H1 (cell line): ENCODE results near the gene TDP2. TPM values are rescaled to one million over a fixed set of nuclear protein-coding genes. Genes with fewer than 3 reads are reported as not detected.

ENCODE experiments used
- CTCF ChIA-PET: fragments of 300-600 bp; sonication (Branson Sonifier 250); formaldehyde crosslinking; loops from one replicate; lab custom pipeline; 2021; ENCODE audit not compliant: partially characterized antibody; lab: Charles Lee
- POLR2A ChIA-PET: fragments of 300-600 bp; sonication (Branson Sonifier 250); formaldehyde crosslinking; loops from one replicate; lab custom pipeline; 2021; ENCODE audit warnings: inconsistent platforms; ENCODE audit not compliant: partially characterized antibody; lab: Charles Lee
- DNase-seq, 2 experiments: peaks; one replicate each; pipeline versions ENCODE4 v3.0.0 to v3.0.0-alpha.2; 2010 to 2022; ENCODE audit warnings: low spot score in 2 of 2, low read depth in 1 of 2, mixed read lengths in 1 of 2
- FAIRE-seq: peaks from 2 replicates; lab custom pipeline; 2011; peaks lifted over from hg19 to GRCh38; lab: Jason Lieb, UNC
- H2AFZ ChIP-seq: 2 replicates; pipeline ENCODE4 v1.8.1; 2012; ENCODE audit warnings: low read length, inconsistent platforms
- H2AK5ac ChIP-seq: 2 replicates; pipeline ENCODE4 v1.6.1; 2013; ENCODE audit warnings: low read depth, low read length
- H2BK120ac ChIP-seq: replicated peaks from 2 replicates; pipeline ENCODE3; 2013; ENCODE audit warnings: low read depth, low read length, inconsistent platforms
- H2BK12ac ChIP-seq: 2 replicates; pipeline ENCODE4 v1.6.1; 2013; ENCODE audit warnings: low read depth, low read length
- H2BK15ac ChIP-seq: 2 replicates; pipeline ENCODE4 v1.6.1; 2013; ENCODE audit warnings: low read length
- H2BK20ac ChIP-seq: 2 replicates; pipeline ENCODE4 v1.6.1; 2013; ENCODE audit warnings: low read length
- H2BK5ac ChIP-seq: 2 replicates; pipeline ENCODE4 v1.6.1; 2013; ENCODE audit warnings: low read depth, low read length
- H3K14ac ChIP-seq: 2 replicates; pipeline ENCODE4 v1.6.1; 2013; ENCODE audit warnings: inconsistent platforms; ENCODE audit not compliant: insufficient read length
- H3K18ac ChIP-seq: 2 replicates; pipeline ENCODE4 v1.6.1; 2013; ENCODE audit warnings: low read length; ENCODE audit errors: extremely low read depth
- H3K23ac ChIP-seq: 2 replicates; pipeline ENCODE4 v1.6.1; 2013; ENCODE audit warnings: inconsistent platforms; ENCODE audit not compliant: insufficient read length
- H3K23me2 ChIP-seq: 2 replicates; pipeline ENCODE4 v1.6.1; 2013; ENCODE audit warnings: low read depth, low read length
- H3K27ac ChIP-seq: 2 replicates; pipeline ENCODE4 v1.6.1; 2011; ENCODE audit warnings: low read depth, low read length, inconsistent platforms
- H3K27me3 ChIP-seq, 4 experiments: replicated peaks in 1 of 4; 1 replicate in 1 of 4; 2 replicates in 3 of 4; pipeline versions ENCODE4 v1.6.1 to v1.8.1; 2011 to 2013; ENCODE audit warnings: low read length in 3 of 4, mild to moderate bottlenecking in 3 of 4, inconsistent platforms in 2 of 4, mixed read lengths in 2 of 4, moderate library complexity in 1 of 4; ENCODE audit not compliant: control insufficient read depth in 3 of 4, insufficient read depth in 3 of 4; ENCODE audit errors: extremely low read depth in 1 of 4
- H3K36me3 ChIP-seq, 4 experiments: 2 replicates each; pipeline versions ENCODE4 v1.6.1 to v1.8.1; 2011 to 2013; ENCODE audit warnings: mild to moderate bottlenecking in 4 of 4, low read length in 3 of 4, moderate library complexity in 2 of 4, control low read depth in 1 of 4, inconsistent platforms in 1 of 4; ENCODE audit not compliant: insufficient read depth in 4 of 4, control insufficient read depth in 2 of 4
- H3K4ac ChIP-seq: replicated peaks from 2 replicates; pipeline ENCODE3; 2013; ENCODE audit warnings: low read length, low read depth, mixed read lengths, inconsistent platforms; ENCODE audit not compliant: insufficient read length
- H3K4me1 ChIP-seq, 4 experiments: replicated peaks in 1 of 4; 1 replicate in 1 of 4; 2 replicates in 3 of 4; pipeline versions ENCODE4 v1.6.1 to v1.8.1; 2011 to 2013; ENCODE audit warnings: low read length in 3 of 4, inconsistent platforms in 2 of 4, mixed read lengths in 1 of 4; ENCODE audit not compliant: insufficient read depth in 4 of 4, control insufficient read depth in 3 of 4
- H3K4me2 ChIP-seq, 2 experiments: 2 replicates each; pipeline versions ENCODE4 v1.6.1 to v1.8.1; 2011 to 2013; ENCODE audit warnings: low read depth in 2 of 2, low read length in 2 of 2, control low read depth in 1 of 2, inconsistent platforms in 1 of 2, mild to moderate bottlenecking in 1 of 2; ENCODE audit not compliant: insufficient read depth in 1 of 2
- H3K4me3 ChIP-seq, 4 experiments: fragments of 200-600, 300-600 bp in 1 of 4; sonication (generic), shearing (Covaris generic), sonication (Bioruptor Twin) in 1 of 4; 2 replicates each; pipeline versions ENCODE4 v1.5.1 to v1.8.1; 2011 to 2016; ENCODE audit warnings: low read length in 4 of 4, low read depth in 3 of 4, control low read depth in 2 of 4, inconsistent platforms in 2 of 4, mild to moderate bottlenecking in 2 of 4, mixed read lengths in 1 of 4, moderate library complexity in 1 of 4; ENCODE audit not compliant: insufficient read depth in 2 of 4; ENCODE audit errors: extremely low read depth in 1 of 4
- H3K56ac ChIP-seq: replicated peaks from 2 replicates; pipeline ENCODE3; 2013; ENCODE audit warnings: low read depth, mild to moderate bottlenecking, mixed read lengths, low read length, inconsistent platforms; ENCODE audit not compliant: insufficient read length
- H3K79me1 ChIP-seq: 2 replicates; pipeline ENCODE4 v1.6.1; 2013; ENCODE audit warnings: low read depth, low read length, control low read depth
- H3K79me2 ChIP-seq, 2 experiments: 2 replicates each; pipeline versions ENCODE4 v1.6.1 to v1.8.1; 2012 to 2013; ENCODE audit warnings: low read length in 2 of 2, mild to moderate bottlenecking in 2 of 2, inconsistent platforms in 1 of 2; ENCODE audit not compliant: insufficient read depth in 2 of 2, control insufficient read depth in 1 of 2
- H3K9ac ChIP-seq, 4 experiments: replicated peaks in 1 of 4; 1 replicate in 1 of 4; 2 replicates in 3 of 4; pipeline versions ENCODE4 v1.6.1 to v1.8.1; 2011 to 2013; ENCODE audit warnings: low read depth in 3 of 4, low read length in 3 of 4, control low read depth in 2 of 4, mild to moderate bottlenecking in 2 of 4, moderate library complexity in 2 of 4, inconsistent platforms in 1 of 4; ENCODE audit errors: extremely low read depth in 1 of 4
- H3K9me3 ChIP-seq, 2 experiments: 2 replicates each; pipeline versions ENCODE4 v1.6.1 to v1.8.1; 2012 to 2013; ENCODE audit warnings: mild to moderate bottlenecking in 2 of 2, moderate library complexity in 2 of 2, control low read depth in 1 of 2, inconsistent platforms in 1 of 2, low read depth in 1 of 2, low read length in 1 of 2, mixed read lengths in 1 of 2; ENCODE audit not compliant: insufficient read depth in 2 of 2
- H4K20me1 ChIP-seq, 2 experiments: replicated peaks in 1 of 2; 2 replicates each; pipeline versions ENCODE3 to v1.8.1; 2011 to 2013; ENCODE audit warnings: inconsistent platforms in 2 of 2, low read length in 2 of 2, mild to moderate bottlenecking in 1 of 2; ENCODE audit not compliant: insufficient read depth in 2 of 2, control insufficient read depth in 1 of 2
- H4K5ac ChIP-seq: 2 replicates; pipeline ENCODE4 v1.6.1; 2013; ENCODE audit warnings: low read length, low read depth, mixed read lengths, inconsistent platforms; ENCODE audit not compliant: insufficient read length
- H4K8ac ChIP-seq: 2 replicates; pipeline ENCODE4 v1.8.0; 2013; ENCODE audit warnings: mild to moderate bottlenecking, moderate library complexity, low read length, inconsistent platforms; ENCODE audit not compliant: insufficient read depth; ENCODE audit errors: extremely low read depth
- H4K91ac ChIP-seq: replicated peaks from 2 replicates; pipeline ENCODE3; 2013; ENCODE audit warnings: low read length, mixed read lengths, inconsistent platforms; ENCODE audit not compliant: insufficient read length
- CBX8 ChIP-seq: fragments of 300-800, 300-1000 bp; sonication (generic); IDR thresholded peaks from 2 replicates; pipeline ENCODE4 v1.7.1; 2016; ENCODE audit warnings: low read depth, low read length, borderline replicate concordance
- CHD1 ChIP-seq: IDR thresholded peaks from 2 replicates; pipeline ENCODE4 v1.6.1; 2012; ENCODE audit warnings: low read depth, low read length, improper control_type of control experiment
- CREB1 ChIP-seq: IDR thresholded peaks from 2 replicates; pipeline ENCODE4 v1.6.1; 2012; ENCODE audit warnings: inconsistent platforms
- FOSL1 ChIP-seq: IDR thresholded peaks from 2 replicates; pipeline ENCODE4 v1.6.1; 2011; ENCODE audit warnings: mild to moderate bottlenecking, low read depth, low read length, moderate library complexity; ENCODE audit not compliant: insufficient read depth
- JUN ChIP-seq: IDR thresholded peaks from 2 replicates; pipeline ENCODE4 v1.6.1; 2011; ENCODE audit warnings: low read depth, mild to moderate bottlenecking, improper control_type of control experiment, low read length
- KDM5A ChIP-seq: fragments of 200-600 bp; IDR thresholded peaks from 2 replicates; pipeline ENCODE4 v1.7.1; 2012; ENCODE audit warnings: mild to moderate bottlenecking, low read length, inconsistent platforms, mixed read lengths
- WGBS, 2 experiments: shearing (Covaris generic) in 1 of 2; methylation state at CpG; one replicate each; pipeline versions ENCODE4 v1.1.6 to v1.1.7; 2013 to 2015; ENCODE audit warnings: low lambda C conversion rate in 2 of 2, mixed read lengths in 2 of 2, inconsistent platforms in 1 of 2, low coverage in 1 of 2, missing lambda C conversion rate in 1 of 2; ENCODE audit not compliant: insufficient replicate concordance in 2 of 2, insufficient coverage in 1 of 2, insufficient read length in 1 of 2; ENCODE audit errors: extremely low coverage in 1 of 2, missing lambda C conversion rate in 1 of 2; 5-methylcytosine and 5-hydroxymethylcytosine counted together
- polyA plus RNA-seq, 7 experiments: library from polyadenylated mRNA; depleted of rRNA in 3 of 7; stranded (reverse) in 5 of 7; unstranded in 2 of 7; fragments of >200 nt in 5 of 7; fragments of 200-250 nt in 2 of 7; gene quantifications; 1 replicate in 5 of 7; 2 replicates in 1 of 7; 4 replicates in 1 of 7; pipeline versions ENCODE4 v1.2.1 to v1.2.3, GENCODE V29; 2011 to 2013; ENCODE audit warnings: missing spikeins in 2 of 7, mixed read lengths in 2 of 7
- total RNA-seq: library from RNA; stranded (reverse); fragmentation: NEBNext Ultra II Directional; extraction: Animal tissue kit (Norgen Biotek cat#: 25700); gene quantifications from 2 replicates; pipeline ENCODE4 v1.2.1, GENCODE V29; 2021

The TDP2 gene
- total and polyA plus RNA-seq, 2 of the 8 experiments (the other 6 are each of a cell fraction or from before 2014, with no cell fraction given): 18.8 to 51.6 TPM

- ChIA-PET CTCF (interaction anchor here (0.9 to 3.6 kb wide), 5 partner anchors 13 to 75 kb away, joined by 3 to 15 read pairs (median 3); no protein-coding TSS in a partner anchor), POLR2A (interaction anchor here (0.7 kb wide), 1 partner anchor 28 kb away, joined by 3 read pairs; no protein-coding TSS in a partner anchor)
- WGBS, 2 experiments: 82% methylated on average over 2 of the region's 2 CpGs; no CpG with 5 or more reads in 1 of the 2 experiments
- Histone ChIP-seq H3K14ac (no peak overlapping the region), H2BK20ac (no peak overlapping the region), H3K18ac (no peak overlapping the region), H3K9ac (no peak overlapping the region), H2BK120ac (no peak overlapping the region), H2BK12ac (no peak overlapping the region), H4K8ac (no peak overlapping the region), H3K4me3 (no peak overlapping the region), H2AK5ac (no peak overlapping the region), H3K27ac (no peak overlapping the region), H2BK15ac (no peak overlapping the region), H3K4me1 (peaks cover 0 to 2% (median 0%) of the 10 kb centered on the region in 4 experiments; a peak in 2 of 7 replicates), H2BK5ac (no peak overlapping the region), H3K56ac (no peak overlapping the region), H4K91ac (no peak overlapping the region), H4K20me1 (no peaks in the 10 kb centered on the region), H3K23ac (no peak overlapping the region), H3K23me2 (no peaks in the 10 kb centered on the region), H3K36me3 (no peaks in the 10 kb centered on the region)
- FAIRE-seq: no peak
- TF ChIP-seq CBX8: no peak
- TF ChIP-seq FOSL1: no peak
- no peak for TF ChIP-seq CHD1
- no peak for TF ChIP-seq KDM5A
- no peak for TF ChIP-seq JUN
- TF ChIP-seq CREB1: peak; percentile 70
- TF ChIP-seq, all 59 proteins: peak for 1
- Histone ChIP-seq H3K79me2 (no peaks in the 10 kb centered on the region), H3K27me3 (no peaks in the 10 kb centered on the region), H3K9me3 (no peaks in the 10 kb centered on the region), H3K4ac (no peak overlapping the region), H2AFZ (no peak overlapping the region), H3K79me1 (no peaks in the 10 kb centered on the region), H3K4me2 (no peak overlapping the region), H4K5ac (no peak overlapping the region)
- DNase-seq: no peak
Measured at GRCh38 chr6:24614648-24615047, 52.1 kb downstream of the TDP2 start.
